HAP-1 (cell line): ENCODE measurements around the gene BTBD9.
"Not testable (repeated sequence)": the region's sequence is repeated elsewhere in the genome, so short reads cannot be mapped to it uniquely, and the experiment has no call there.

Source experiments
- DNase-seq, 2 experiments: peaks; one replicate each; pipeline ENCODE4 v3.0.0-alpha.2; 2016 to 2020; ENCODE audit warnings: low spot score in 2 of 2
- H3K27me3 ChIP-seq: fragments of 250-450 bp; sonication (Bioruptor Pico); 2 replicates; pipeline ENCODE4 v1.5.1; 2020; ENCODE audit warnings: low read depth, mild to moderate bottlenecking, moderate library complexity
- H3K36me3 ChIP-seq: fragments of 250-450 bp; sonication (Bioruptor Pico); replicated peaks from 2 replicates; pipeline ENCODE4 v1.5.1; 2020; ENCODE audit warnings: mild to moderate bottlenecking
- H3K4me1 ChIP-seq: fragments of 250-450 bp; sonication (Bioruptor Pico); 2 replicates; pipeline ENCODE4 v1.5.1; 2020; ENCODE audit warnings: mild to moderate bottlenecking
- H3K4me3 ChIP-seq: fragments of 250-450 bp; sonication (Bioruptor Pico); 2 replicates; pipeline ENCODE4 v1.5.1; 2020; ENCODE audit warnings: mild to moderate bottlenecking, moderate library complexity
- H3K9me3 ChIP-seq: fragments of 250-450 bp; sonication (Bioruptor Pico); 2 replicates; pipeline ENCODE4 v1.5.1; 2020; ENCODE audit warnings: mild to moderate bottlenecking, moderate library complexity
- in situ Hi-C: fragments of 300-500 bp; cut with MboI; formaldehyde crosslinking; loops from 3 replicates; pipeline ENCODE4 v1.14.3; 2020; ENCODE audit warnings: low sequenced_read_pairs, inconsistent platforms, mixed read lengths

Gene BTBD9

GRCh38 chr6:38350942-38351341, 288.8 kb downstream of the BTBD9 start:
- H3K27me3 ChIP-seq = peaks cover 9% of the 10 kb centered on the region
- no peaks in the 10 kb centered on the region for H3K36me3 ChIP-seq
- H3K4me1 ChIP-seq = no peaks in the 10 kb centered on the region
- DNase-seq = no peak
- no peak overlapping the region for H3K4me3 ChIP-seq
- in situ Hi-C loops = no loop called here
- H3K9me3 ChIP-seq = no peaks in the 10 kb centered on the region

DNA sequence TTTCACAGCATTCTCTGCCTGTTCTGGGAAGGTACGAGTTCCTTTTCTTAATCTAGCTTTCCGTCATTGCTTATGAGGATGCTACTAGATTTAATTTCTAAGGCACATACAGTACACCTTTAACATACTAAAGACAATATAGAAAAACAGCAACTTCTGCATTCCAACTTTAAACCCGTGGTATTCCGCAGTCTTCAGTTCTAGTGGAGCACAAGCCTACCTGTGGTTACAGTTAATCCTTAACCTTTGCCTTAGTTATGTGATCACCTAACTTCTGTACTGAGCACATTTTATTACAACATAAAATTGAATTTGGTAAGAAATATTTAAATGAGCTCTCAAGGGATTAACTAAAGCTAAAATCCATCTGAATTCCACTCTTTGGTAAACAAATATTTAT, 289.5 kb downstream of the BTBD9 start:
- Histone ChIP-seq H3K4me3 (no peak overlapping the region), H3K27me3 (peaks cover 9% of the 10 kb centered on the region), H3K4me1 (no peaks in the 10 kb centered on the region), H3K9me3 (no peaks in the 10 kb centered on the region), H3K36me3 (no peaks in the 10 kb centered on the region)
- DNase-seq = no peak
- in situ Hi-C loops = no loop called here

- Histone ChIP-seq H3K9me3 (no peaks in the 10 kb centered on the region), H3K4me1 (no peaks in the 10 kb centered on the region), H3K27me3 (peaks cover 9% of the 10 kb centered on the region), H3K4me3 (no peak overlapping the region), H3K36me3 (no peaks in the 10 kb centered on the region)
- no peak for DNase-seq
- in situ Hi-C loops = no loop called here
These were observed 289.9 kb downstream of the BTBD9 start for GRCh38 chr6:38349795-38350194.

DNA sequence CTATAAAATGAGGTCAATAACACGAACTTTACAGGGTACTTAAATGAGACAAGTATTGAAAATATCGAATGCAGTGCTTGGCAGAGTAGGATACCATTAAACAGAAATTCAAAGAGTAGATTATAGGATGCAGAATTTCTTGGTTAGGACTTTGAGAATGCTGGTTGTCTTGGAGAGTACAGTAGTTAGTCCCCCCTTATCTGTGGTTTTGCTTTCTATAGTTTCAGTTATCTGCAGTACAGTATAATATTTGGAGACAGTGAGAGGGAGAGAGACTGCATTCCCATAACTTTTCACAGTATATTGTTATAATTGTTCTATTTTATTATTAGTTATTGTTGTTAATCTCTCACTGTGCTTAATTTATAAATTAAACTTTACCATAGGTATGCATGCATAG, 290.5 kb downstream of the BTBD9 start:
- no peaks in the 10 kb centered on the region for H3K4me1 ChIP-seq
- no peaks in the 10 kb centered on the region for H3K36me3 ChIP-seq
- no peak for DNase-seq
- no peaks in the 10 kb centered on the region for H3K9me3 ChIP-seq
- in situ Hi-C loops = no loop called here
- peaks cover 6% of the 10 kb centered on the region for H3K27me3 ChIP-seq
- H3K4me3 ChIP-seq = no peak overlapping the region

DNA sequence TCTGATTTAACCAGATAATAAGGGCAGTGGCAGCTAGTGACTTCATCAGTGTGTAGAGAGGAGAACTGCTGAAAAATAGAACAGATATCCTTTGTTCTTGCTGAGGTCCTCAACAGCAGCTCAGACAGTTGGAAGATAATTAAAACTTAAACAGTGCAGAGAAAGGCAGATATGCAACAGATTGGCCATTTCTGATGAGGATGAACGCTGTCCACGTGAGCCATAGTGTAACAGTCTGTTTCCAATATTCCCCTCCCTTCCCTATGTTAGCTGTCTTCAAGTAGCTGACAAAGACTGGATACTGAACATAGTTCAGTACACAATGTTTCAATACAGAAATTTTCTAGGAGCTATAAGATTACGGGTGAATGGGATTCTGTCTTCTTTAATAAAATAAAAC, 291.4 kb downstream of the BTBD9 start:
- H3K36me3 ChIP-seq = no peaks in the 10 kb centered on the region
- H3K27me3 ChIP-seq = no peaks in the 10 kb centered on the region
- H3K4me1 ChIP-seq = no peaks in the 10 kb centered on the region
- H3K4me3 ChIP-seq = no peak overlapping the region
- no peak for DNase-seq
- in situ Hi-C loops = no loop called here
- no peaks in the 10 kb centered on the region for H3K9me3 ChIP-seq

GRCh38 chr6:38347829-38348228, 291.9 kb downstream of the BTBD9 start:
- H3K36me3 ChIP-seq, H3K4me3 ChIP-seq, H3K4me1 ChIP-seq, H3K9me3 ChIP-seq, in situ Hi-C loops, DNase-seq, H3K27me3 ChIP-seq: not testable (repeated sequence)

DNA sequence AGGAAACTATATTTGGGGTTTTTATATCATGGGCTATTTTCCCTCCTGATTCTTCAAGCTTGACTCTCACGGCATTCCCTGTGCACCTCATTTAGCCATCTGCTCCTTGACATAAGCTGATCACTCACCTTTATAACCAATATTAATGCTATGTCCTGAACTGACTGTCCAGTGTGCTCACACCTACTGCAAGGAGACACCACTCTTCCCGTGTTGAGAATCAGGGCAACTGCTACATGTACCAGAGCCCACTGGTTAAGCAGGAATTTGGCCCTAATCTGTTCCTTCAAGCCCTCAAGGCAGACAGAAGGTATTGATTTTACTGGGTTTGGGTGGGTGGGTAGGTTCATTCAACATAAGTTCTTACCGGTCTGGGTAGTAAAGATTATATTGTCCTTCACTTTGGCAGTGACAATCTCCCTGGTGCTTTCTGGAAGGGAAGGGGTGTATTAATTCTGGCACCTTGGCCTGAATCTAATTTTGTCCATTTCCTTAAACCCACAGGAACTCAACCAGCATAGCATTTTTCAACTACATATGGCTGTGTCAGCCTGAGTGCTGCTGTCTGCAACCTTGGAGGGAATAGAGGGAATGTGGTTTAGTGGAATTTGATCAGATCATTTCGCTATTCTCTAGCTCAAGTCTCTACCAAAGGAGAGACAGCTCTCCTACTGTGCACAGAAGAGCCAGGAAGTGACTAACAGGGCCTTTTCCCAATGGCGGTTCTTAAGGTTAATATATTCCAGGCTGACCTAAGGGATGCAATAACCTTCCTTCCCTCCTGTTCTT, 293.2 kb downstream of the BTBD9 start:
- Histone ChIP-seq H3K4me3 (no peak overlapping the region), H3K4me1 (no peaks in the 10 kb centered on the region), H3K36me3 (no peaks in the 10 kb centered on the region), H3K27me3 (no peaks in the 10 kb centered on the region), H3K9me3 (no peaks in the 10 kb centered on the region)
- DNase-seq = no peak
- in situ Hi-C loops = no loop called here

DNA sequence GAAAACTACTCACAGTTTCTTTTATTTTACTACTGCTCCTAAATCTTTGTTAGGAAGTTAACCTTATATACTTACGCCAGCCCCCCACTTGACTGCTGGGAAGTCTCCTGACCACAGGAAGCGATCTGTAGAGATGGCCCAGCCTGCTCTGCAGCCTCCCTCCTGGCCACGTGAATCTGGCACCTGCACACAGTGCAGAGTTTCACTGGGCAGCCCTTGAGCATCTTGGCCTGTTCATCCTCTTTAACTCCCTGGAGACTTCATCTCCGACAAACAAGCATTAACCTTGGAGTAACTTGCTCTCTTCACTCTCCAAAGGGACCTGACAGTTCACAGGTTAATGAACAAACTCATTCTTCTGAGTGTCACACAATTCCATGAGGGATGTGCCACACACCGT, 294.1 kb downstream of the BTBD9 start:
- in situ Hi-C loops = no loop called here
- DNase-seq = no peak
- no peaks in the 10 kb centered on the region for H3K4me1 ChIP-seq
- no peaks in the 10 kb centered on the region for H3K9me3 ChIP-seq
- no peaks in the 10 kb centered on the region for H3K36me3 ChIP-seq
- H3K4me3 ChIP-seq = no peak overlapping the region
- no peaks in the 10 kb centered on the region for H3K27me3 ChIP-seq

DNA sequence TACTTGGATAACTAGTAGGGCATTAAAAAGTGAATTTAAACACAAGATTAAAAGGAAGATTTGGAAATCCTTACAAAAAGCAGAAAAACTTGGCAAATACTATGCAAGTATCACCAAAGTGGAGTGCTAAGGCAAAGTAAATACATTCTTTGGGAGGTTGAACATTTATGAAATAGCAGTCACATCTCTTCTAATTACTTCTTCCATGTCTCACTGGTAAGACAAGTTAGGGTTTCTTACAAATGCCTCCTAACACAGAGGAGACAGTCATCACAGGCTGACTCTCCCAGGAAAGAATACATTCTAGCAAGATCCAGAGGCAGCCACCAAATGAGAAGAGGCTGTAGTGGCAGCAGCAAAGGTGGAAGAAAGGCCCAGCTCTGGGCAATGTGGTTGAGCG, 298.2 kb downstream of the BTBD9 start:
- in situ Hi-C loops = no loop called here

DNA sequence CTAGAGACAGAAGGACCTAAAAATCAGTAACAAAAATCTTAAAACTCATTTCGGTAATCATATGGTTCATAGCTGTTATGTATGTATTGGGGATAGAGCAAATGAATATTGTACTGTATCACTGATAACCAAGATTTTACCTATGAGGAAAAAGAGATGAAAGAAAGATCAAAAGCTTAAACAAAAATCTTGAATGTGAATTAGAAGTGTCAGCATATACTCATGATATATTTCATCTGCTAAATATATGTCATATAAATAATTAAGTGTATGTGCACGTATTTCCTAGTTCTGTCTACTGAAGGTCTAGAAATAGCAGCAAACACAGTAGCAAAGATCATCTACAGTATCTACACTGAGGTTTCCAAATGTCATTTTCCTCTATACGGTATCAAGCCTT, 299.8 kb downstream of the BTBD9 start:
- H3K4me3 ChIP-seq = no peak overlapping the region
- no peaks in the 10 kb centered on the region for H3K9me3 ChIP-seq
- no peaks in the 10 kb centered on the region for H3K36me3 ChIP-seq
- DNase-seq = no peak
- H3K27me3 ChIP-seq = no peaks in the 10 kb centered on the region
- in situ Hi-C loops = no loop called here
- H3K4me1 ChIP-seq = no peaks in the 10 kb centered on the region

More for the DNA sequence above, 298.2 kb downstream of the BTBD9 start:
- Histone ChIP-seq H3K27me3 (no peaks in the 10 kb centered on the region), H3K4me1 (no peaks in the 10 kb centered on the region), H3K36me3 (no peaks in the 10 kb centered on the region), H3K9me3 (no peaks in the 10 kb centered on the region), H3K4me3 (no peak overlapping the region)
- DNase-seq = no peak

DNA sequence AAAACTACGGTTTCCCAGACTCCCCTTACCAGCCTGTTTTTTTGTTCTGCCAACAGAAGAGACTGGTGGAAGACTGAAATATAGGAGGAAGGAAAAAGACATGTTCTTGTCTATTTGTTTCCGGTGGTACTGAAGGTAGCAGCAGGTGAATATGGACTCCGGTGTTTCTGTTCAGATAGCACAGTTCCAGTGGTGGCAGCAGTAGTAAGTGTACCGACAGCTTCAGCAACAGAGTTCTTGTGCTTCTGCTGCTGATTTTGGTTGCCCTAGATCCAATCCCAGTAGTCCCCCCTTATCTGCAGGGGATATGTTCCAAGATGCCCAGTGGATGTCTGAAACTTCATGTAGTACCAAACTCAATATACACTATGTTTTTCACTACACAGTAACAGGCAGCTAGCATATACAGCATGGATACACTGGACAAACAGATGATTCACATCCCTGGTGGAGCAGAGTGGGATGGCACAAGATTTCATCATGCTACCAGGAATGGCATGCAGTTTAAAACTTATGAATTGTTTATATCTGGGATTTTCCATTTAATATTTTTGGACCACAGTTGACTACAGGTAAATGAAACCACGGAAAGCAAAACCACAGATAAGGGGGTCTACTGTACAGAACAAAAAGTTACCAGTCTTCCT, 301.8 kb downstream of the BTBD9 start:
- no peak for DNase-seq
- H3K4me1 ChIP-seq = no peaks in the 10 kb centered on the region
- H3K36me3 ChIP-seq = no peaks in the 10 kb centered on the region
- H3K4me3 ChIP-seq = no peak overlapping the region
- no peaks in the 10 kb centered on the region for H3K9me3 ChIP-seq
- no peaks in the 10 kb centered on the region for H3K27me3 ChIP-seq
- in situ Hi-C loops = no loop called here

GRCh38 chr6:38336922-38337321, 302.8 kb downstream of the BTBD9 start:
- Histone ChIP-seq H3K36me3 (no peaks in the 10 kb centered on the region), H3K27me3 (no peaks in the 10 kb centered on the region), H3K9me3 (no peaks in the 10 kb centered on the region), H3K4me1 (no peaks in the 10 kb centered on the region), H3K4me3 (no peak overlapping the region)
- no peak for DNase-seq
- in situ Hi-C loops = no loop called here

GRCh38 chr6:38326837-38327236, 312.9 kb downstream of the BTBD9 start:
- no peak for DNase-seq
- in situ Hi-C loops = no loop called here
- Histone ChIP-seq H3K27me3 (no peaks in the 10 kb centered on the region), H3K4me1 (no peaks in the 10 kb centered on the region), H3K4me3 (no peak overlapping the region), H3K9me3 (no peaks in the 10 kb centered on the region), H3K36me3 (no peaks in the 10 kb centered on the region)

DNA sequence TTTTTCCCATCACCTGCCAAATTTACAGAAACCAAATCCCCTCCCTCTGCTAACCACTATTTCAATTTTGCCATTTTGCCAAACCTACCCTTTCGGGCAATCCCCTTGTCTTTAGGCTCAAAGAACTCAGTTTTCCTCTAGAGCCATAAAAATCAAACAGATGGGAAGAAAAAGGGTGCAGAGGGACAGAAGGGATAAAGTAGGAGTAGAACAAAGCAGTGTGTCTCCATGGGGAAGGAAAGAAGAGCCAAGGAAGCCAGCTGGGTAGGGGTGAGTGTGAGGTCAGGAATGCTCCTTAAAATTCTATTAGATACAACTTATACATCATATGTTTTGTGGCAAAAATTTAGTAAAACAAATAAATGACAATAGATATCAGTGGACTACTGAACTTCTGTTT, 316.5 kb downstream of the BTBD9 start:
- H3K4me1 ChIP-seq = no peaks in the 10 kb centered on the region
- in situ Hi-C loops = no loop called here
- no peak for DNase-seq

More for the DNA sequence above, 316.5 kb downstream of the BTBD9 start:
- H3K36me3 ChIP-seq = no peaks in the 10 kb centered on the region
- no peaks in the 10 kb centered on the region for H3K9me3 ChIP-seq
- no peaks in the 10 kb centered on the region for H3K27me3 ChIP-seq
- H3K4me3 ChIP-seq = no peak overlapping the region
